DND-41 (cell line): ENCODE data around the gene CCDC106.

Experiments
- CTCF ChIP-seq: IDR thresholded peaks from 2 replicates; pipeline ENCODE4 v1.5.1; 2012; ENCODE audit warnings: borderline replicate concordance, low read length, moderate library complexity, mild to moderate bottlenecking; ENCODE audit not compliant: poor library complexity, severe bottlenecking; ENCODE audit errors: extremely low read depth
- EZH2 ChIP-seq: IDR thresholded peaks from 3 replicates; pipeline ENCODE4 v1.6.1; 2012; ENCODE audit warnings: borderline replicate concordance, low read depth, mild to moderate bottlenecking, moderate library complexity, low read length, inconsistent platforms; ENCODE audit not compliant: severe bottlenecking

- TF ChIP-seq CTCF, result peak; percentile 95
- TF ChIP-seq EZH2, result no peak
These were observed 15.6 kb upstream of the CCDC106 start for GRCh38 chr19:55632463-55632834.
